ENCODE results near the gene KCNG4.

The KCNG4 gene

GRCh38 chr16:84266451-84266850, 26.6 kb upstream of the KCNG4 start:
- peak in 2 of 3 donors; percentile 9 to 14 for DNase-seq (ENCODE audit: low read depth in 3 of 3)

- no peak for DNase-seq (ENCODE audit: low read depth in 3 of 3)
These were observed 23.1 kb upstream of the KCNG4 start for GRCh38 chr16:84262939-84263338.

- DNase-seq (ENCODE audit: low read depth in 3 of 3) = no peak
These were observed 22.2 kb upstream of the KCNG4 start for GRCh38 chr16:84262031-84262430.

- no peak for DNase-seq (ENCODE audit: low read depth in 3 of 3)
These were observed 21.1 kb upstream of the KCNG4 start for GRCh38 chr16:84260766-84261554.

- DNase-seq (ENCODE audit: low read depth in 3 of 3) = no peak
These were observed 19.9 kb upstream of the KCNG4 start for GRCh38 chr16:84259691-84260090.

GRCh38 chr16:84258266-84258665, 18.5 kb upstream of the KCNG4 start:
- no peak for DNase-seq (ENCODE audit: low read depth in 3 of 3)

GRCh38 chr16:84255050-84255810, 15.4 kb upstream of the KCNG4 start:
- DNase-seq (ENCODE audit: low read depth in 3 of 3) = no peak

GRCh38 chr16:84254062-84254461, 14.2 kb upstream of the KCNG4 start:
- DNase-seq (ENCODE audit: low read depth in 3 of 3) = no peak

- DNase-seq (ENCODE audit: low read depth in 3 of 3) = no peak
These were observed 13.4 kb upstream of the KCNG4 start for GRCh38 chr16:84253173-84253572.

GRCh38 chr16:84252184-84252583, 12.4 kb upstream of the KCNG4 start:
- DNase-seq (ENCODE audit: low read depth in 3 of 3) = no peak

- DNase-seq (ENCODE audit: low read depth in 3 of 3) = no peak
These were observed 8.0 kb upstream of the KCNG4 start for GRCh38 chr16:84247844-84248243.

GRCh38 chr16:84247331-84247730, 7.5 kb upstream of the KCNG4 start:
- no peak for DNase-seq (ENCODE audit: low read depth in 3 of 3)

GRCh38 chr16:84246679-84247077, 6.9 kb upstream of the KCNG4 start:
- DNase-seq (ENCODE audit: low read depth in 3 of 3) = no peak

GRCh38 chr16:84245956-84246678, 6.3 kb upstream of the KCNG4 start:
- DNase-seq (ENCODE audit: low read depth in 3 of 3) = no peak

- DNase-seq (ENCODE audit: low read depth in 3 of 3) = no peak
These were observed 4.9 kb upstream of the KCNG4 start for GRCh38 chr16:84244728-84245127.

GRCh38 chr16:84243732-84244131, 3.9 kb upstream of the KCNG4 start:
- no peak for DNase-seq (ENCODE audit: low read depth in 3 of 3)

GRCh38 chr16:84242839-84243238, 3.0 kb upstream of the KCNG4 start:
- DNase-seq (ENCODE audit: low read depth in 3 of 3) = no peak

- no peak for DNase-seq (ENCODE audit: low read depth in 3 of 3)
These were observed 2.0 kb upstream of the KCNG4 start for GRCh38 chr16:84241778-84242177.

GRCh38 chr16:84240455-84240854, 643 bp upstream of the KCNG4 start:
- DNase-seq (ENCODE audit: low read depth in 3 of 3) = no peak

GRCh38 chr16:84239141-84239769, 557 bp downstream of the KCNG4 start:
- DNase-seq (ENCODE audit: low read depth in 3 of 3) = no peak

- DNase-seq (ENCODE audit: low read depth in 3 of 3) = no peak
These were observed 1.6 kb downstream of the KCNG4 start for GRCh38 chr16:84237994-84238750.

All from stimulated activated CD4-positive, alpha-beta T cell treated with anti-CD3 and anti-CD28 coated beads, TNF-alpha, amount 100 ng/mL, for 48 hours (primary cell).